Osteocyte (in vitro differentiated cells): ENCODE results near the gene ATP11A. TPM values are rescaled to one million over a fixed set of nuclear protein-coding genes. Genes with fewer than 3 reads are reported as not detected.
"Not testable (repeated sequence)": the region's sequence is repeated elsewhere in the genome, so short reads cannot be mapped to it uniquely, and the experiment has no call there.

Experiments used
- DNase-seq: peaks from one replicate; pipeline ENCODE4 v3.0.0; 2021; ENCODE audit warnings: mixed read lengths; ENCODE audit not compliant: unreplicated experiment; ENCODE audit errors: extremely low spot score
- H3K27ac Mint-ChIP-seq: one replicate; pipeline ENCODE4 v1.8.0; 2021; ENCODE audit warnings: mild to moderate bottlenecking, mixed read lengths; ENCODE audit not compliant: unreplicated experiment
- H3K27me3 Mint-ChIP-seq: one replicate; pipeline ENCODE4 v1.8.0; 2021; ENCODE audit warnings: mixed read lengths; ENCODE audit not compliant: unreplicated experiment
- H3K36me3 Mint-ChIP-seq: one replicate; pipeline ENCODE4 v1.8.0; 2021; ENCODE audit warnings: mixed read lengths; ENCODE audit not compliant: unreplicated experiment
- H3K4me1 Mint-ChIP-seq: one replicate; pipeline ENCODE4 v1.8.0; 2021; ENCODE audit warnings: mixed read lengths; ENCODE audit not compliant: unreplicated experiment
- H3K4me3 Mint-ChIP-seq: one replicate; pipeline ENCODE4 v1.8.0; 2021; ENCODE audit warnings: mild to moderate bottlenecking, moderate library complexity, mixed read lengths; ENCODE audit not compliant: unreplicated experiment
- H3K9me3 Mint-ChIP-seq: one replicate; pipeline ENCODE4 v1.8.0; 2021; ENCODE audit warnings: mixed read lengths; ENCODE audit not compliant: unreplicated experiment
- total RNA-seq: library from RNA; stranded (reverse); gene quantifications from 2 replicates; pipeline ENCODE4 v1.2.1, GENCODE V29; 2021
- TF ChIP-seq, protein P1 (sequence below): fragments of 200-600 bp; sonication (generic); IDR thresholded peaks from 2 replicates; pipeline ENCODE4 v1.5.0; 2021; ENCODE audit warnings: antibody characterized with exemption, mild to moderate bottlenecking, moderate library complexity

The ATP11A gene
- total RNA-seq, 1 donor from 2014 or later, result 15.7 TPM

DNA sequence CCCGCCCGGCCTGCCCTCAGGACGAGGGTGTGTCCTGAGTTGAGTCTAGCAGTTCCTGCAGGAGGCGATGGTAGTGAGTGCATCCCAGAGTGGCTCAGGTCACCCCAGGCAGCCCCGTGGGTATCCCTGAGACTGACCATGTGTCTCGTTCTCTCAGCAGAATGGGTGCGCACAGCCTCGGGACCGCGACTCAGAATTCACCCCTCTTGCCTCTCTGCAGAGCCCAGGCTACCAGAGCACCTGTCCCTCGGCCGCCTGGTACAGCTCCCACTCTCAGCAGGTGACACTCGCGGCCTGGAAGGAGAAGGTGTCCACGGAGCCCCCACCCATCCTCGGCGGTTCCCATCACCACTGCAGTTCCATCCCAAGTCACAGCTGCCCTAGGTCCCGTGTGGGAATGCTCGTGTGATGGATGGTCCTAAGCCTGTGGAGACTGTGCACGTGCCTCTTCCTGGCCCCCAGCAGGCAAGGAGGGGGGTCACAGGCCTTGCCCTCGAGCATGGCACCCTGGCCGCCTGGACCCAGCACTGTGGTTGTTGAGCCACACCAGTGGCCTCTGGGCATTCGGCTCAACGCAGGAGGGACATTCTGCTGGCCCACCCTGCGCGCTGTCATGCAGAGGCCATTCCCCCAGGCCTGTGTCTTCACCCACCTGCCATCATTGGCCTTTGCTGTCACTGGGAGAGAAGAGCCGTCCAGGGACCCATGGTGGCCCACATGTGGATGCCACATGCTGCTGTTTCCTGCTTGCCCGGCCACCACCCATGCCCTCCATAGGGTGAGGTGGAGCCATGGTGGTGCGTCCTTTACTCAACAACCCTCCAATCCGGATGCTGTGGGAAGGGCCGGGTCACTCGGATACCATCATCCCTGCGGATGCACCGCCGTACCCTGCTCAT lies 192.1 kb downstream of the ATP11A start:
- Mint-ChIP-seq H3K4me3 (no peak overlapping the region), H3K27me3 (no peaks in the 10 kb centered on the region), H3K36me3 (peaks cover 5% of the 10 kb centered on the region), H3K4me1 (peaks cover 9% of the 10 kb centered on the region), H3K9me3 (no peaks in the 10 kb centered on the region), H3K27ac (no peak overlapping the region)
- TF ChIP-seq, protein P1, sequence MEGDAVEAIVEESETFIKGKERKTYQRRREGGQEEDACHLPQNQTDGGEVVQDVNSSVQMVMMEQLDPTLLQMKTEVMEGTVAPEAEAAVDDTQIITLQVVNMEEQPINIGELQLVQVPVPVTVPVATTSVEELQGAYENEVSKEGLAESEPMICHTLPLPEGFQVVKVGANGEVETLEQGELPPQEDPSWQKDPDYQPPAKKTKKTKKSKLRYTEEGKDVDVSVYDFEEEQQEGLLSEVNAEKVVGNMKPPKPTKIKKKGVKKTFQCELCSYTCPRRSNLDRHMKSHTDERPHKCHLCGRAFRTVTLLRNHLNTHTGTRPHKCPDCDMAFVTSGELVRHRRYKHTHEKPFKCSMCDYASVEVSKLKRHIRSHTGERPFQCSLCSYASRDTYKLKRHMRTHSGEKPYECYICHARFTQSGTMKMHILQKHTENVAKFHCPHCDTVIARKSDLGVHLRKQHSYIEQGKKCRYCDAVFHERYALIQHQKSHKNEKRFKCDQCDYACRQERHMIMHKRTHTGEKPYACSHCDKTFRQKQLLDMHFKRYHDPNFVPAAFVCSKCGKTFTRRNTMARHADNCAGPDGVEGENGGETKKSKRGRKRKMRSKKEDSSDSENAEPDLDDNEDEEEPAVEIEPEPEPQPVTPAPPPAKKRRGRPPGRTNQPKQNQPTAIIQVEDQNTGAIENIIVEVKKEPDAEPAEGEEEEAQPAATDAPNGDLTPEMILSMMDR, result no peak
- no peak for DNase-seq

DNA sequence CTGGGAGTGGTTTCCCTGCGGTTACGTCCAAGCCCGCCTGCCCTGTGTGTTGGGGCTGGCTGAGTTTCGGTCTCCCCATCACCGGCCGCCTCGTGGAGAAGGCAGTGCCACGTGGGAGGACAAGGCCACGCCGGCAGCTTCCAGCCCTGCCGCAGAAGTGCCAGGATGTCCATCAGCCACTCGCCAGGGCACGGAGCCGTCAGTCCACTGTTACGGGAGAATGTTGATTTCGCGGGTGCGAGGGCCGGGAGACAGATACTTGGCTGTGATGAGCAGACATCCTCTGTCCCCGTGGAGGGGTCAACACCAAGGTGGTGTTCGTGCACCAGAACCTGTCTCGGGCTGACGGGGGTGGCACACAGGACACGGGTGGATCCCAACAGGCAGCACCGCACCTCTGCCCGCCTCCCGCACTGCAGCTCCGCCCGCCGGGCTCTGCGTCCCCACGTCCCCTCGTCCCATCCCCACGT lies 192.8 kb downstream of the ATP11A start:
- Mint-ChIP-seq H3K9me3 (no peaks in the 10 kb centered on the region), H3K4me3 (no peak overlapping the region), H3K4me1 (peaks cover 9% of the 10 kb centered on the region), H3K27ac (no peak overlapping the region), H3K36me3 (peaks cover 5% of the 10 kb centered on the region), H3K27me3 (no peaks in the 10 kb centered on the region)
- DNase-seq, result no peak
- TF ChIP-seq, protein P1, result no peak

DNA sequence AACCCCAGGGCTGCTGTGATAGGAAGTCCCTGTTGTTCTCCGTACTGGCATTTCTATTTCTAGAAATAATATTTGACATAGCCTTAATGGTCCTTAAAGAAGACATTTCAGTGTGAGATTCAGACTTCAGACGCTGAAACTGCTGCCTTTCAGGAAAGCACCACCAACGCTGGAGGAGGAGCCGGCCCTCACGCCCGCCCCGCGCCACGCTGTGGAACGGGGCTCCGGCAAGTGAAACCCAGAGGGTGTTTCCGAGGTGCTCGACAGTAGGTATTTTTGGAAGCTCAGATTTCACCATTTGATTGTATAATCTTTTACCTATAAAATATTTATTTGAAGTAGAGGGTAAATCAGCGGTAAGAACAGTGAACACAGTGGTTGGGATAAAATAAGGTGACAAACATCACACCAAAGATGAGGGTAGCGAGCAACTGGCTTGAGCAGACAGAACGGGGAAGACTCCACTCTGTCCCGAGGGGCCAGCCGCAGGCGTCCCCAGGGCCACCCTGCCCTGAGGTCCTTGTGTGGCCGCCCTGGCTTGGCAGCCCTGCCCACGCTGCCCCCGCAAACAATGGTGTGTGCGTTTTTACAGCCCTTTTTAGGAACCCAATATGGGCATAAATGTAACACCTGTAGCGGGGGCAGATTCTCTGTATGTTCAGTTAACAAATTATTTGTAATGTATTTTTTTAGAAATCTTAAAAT lies 193.6 kb downstream of the ATP11A start:
- DNase-seq, result no peak
- H3K4me1 Mint-ChIP-seq, result peaks cover 9% of the 10 kb centered on the region
- no peaks in the 10 kb centered on the region for H3K27me3 Mint-ChIP-seq
- no peak overlapping the region for H3K27ac Mint-ChIP-seq
- TF ChIP-seq, protein P1, result no peak
- H3K4me3 Mint-ChIP-seq, result no peak overlapping the region
- peaks cover 5% of the 10 kb centered on the region for H3K36me3 Mint-ChIP-seq
- no peaks in the 10 kb centered on the region for H3K9me3 Mint-ChIP-seq

DNA sequence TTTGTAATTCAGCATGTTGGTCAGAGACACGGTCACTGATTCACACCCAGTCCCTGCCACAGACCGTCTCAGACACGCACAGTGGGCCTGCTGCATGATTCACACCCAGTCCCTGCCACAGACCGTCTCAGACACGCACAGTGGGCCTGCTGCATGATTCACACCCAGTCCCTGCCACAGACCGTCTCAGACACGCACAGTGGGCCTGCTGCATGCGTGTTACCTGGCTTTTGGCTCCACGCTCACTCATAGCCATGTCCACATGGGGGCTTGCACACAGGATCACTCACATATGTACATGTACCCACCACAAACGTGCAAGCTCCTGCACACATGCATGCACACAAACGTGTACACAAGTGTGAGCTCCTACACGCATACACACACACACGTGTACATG lies 194.9 kb downstream of the ATP11A start:
- not testable (repeated sequence) for H3K27ac Mint-ChIP-seq, H3K36me3 Mint-ChIP-seq, H3K4me1 Mint-ChIP-seq, H3K27me3 Mint-ChIP-seq, H3K9me3 Mint-ChIP-seq, H3K4me3 Mint-ChIP-seq, DNase-seq

DNA sequence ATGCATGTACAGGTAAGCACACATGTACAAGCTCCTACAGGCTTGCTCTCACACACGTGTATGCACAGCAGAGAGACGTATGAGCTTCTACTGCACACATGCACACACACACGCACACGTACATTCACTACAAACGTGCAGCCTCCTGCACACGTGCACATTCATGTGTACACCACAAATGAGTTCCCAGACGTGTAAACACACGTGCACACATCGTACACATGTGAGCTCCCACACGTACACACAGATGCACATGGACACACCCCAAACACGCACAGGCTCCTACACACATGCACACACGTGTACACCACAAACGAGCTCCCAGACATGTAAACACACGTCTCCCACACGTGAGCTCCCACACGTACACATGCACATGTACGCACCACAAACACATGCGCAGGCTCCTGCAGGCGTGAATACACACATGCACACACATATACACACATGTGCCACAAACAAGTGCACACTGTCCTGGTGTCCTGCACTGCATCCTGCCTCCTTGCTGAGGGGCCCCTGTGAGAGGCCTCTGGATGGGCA lies 195.5 kb downstream of the ATP11A start:
- H3K4me1 Mint-ChIP-seq, result peaks cover 9% of the 10 kb centered on the region
- TF ChIP-seq, protein P1, result no peak

More for the DNA sequence above, 195.5 kb downstream of the ATP11A start:
- Mint-ChIP-seq H3K36me3 (peaks cover 2% of the 10 kb centered on the region), H3K27me3 (peaks cover 5% of the 10 kb centered on the region), H3K4me3 (no peak overlapping the region), H3K27ac (no peak overlapping the region), H3K9me3 (no peaks in the 10 kb centered on the region)
- no peak for DNase-seq
